GM18502 (cell line): ENCODE data around the gene APBA2.

ENCODE experiments used
- ATAC-seq: cut with Tn5 transposase; IDR thresholded peaks from one replicate; pipeline ENCODE4 v1.9.1; 2021; ENCODE audit warnings: mild to moderate bottlenecking; ENCODE audit not compliant: unreplicated experiment, poor library complexity

The APBA2 gene

GRCh38 chr15:28892789-28893610 is 7.2 kb downstream of the APBA2 start:
- no peak for ATAC-seq

GRCh38 chr15:28894631-28895030 is 8.9 kb downstream of the APBA2 start:
- ATAC-seq: no peak

- no peak for ATAC-seq
Observed at GRCh38 chr15:28895146-28895545, 9.4 kb downstream of the APBA2 start.

- no peak for ATAC-seq
Observed at GRCh38 chr15:28895566-28895965, 9.8 kb downstream of the APBA2 start.

GRCh38 chr15:28896951-28897350 is 11.2 kb downstream of the APBA2 start:
- ATAC-seq: no peak

GRCh38 chr15:28897861-28898585 is 12.2 kb downstream of the APBA2 start:
- no peak for ATAC-seq

- no peak for ATAC-seq
Observed at GRCh38 chr15:28899061-28899738, 13.4 kb downstream of the APBA2 start.

GRCh38 chr15:28900041-28900891 is 14.5 kb downstream of the APBA2 start:
- no peak for ATAC-seq

- ATAC-seq: no peak
Observed at GRCh38 chr15:28900892-28901586, 15.3 kb downstream of the APBA2 start.

GRCh38 chr15:28901587-28901980 is 15.8 kb downstream of the APBA2 start:
- ATAC-seq: no peak

- no peak for ATAC-seq
Observed at GRCh38 chr15:28901987-28902745, 16.4 kb downstream of the APBA2 start.

- no peak for ATAC-seq
Observed at GRCh38 chr15:28902856-28903255, 17.1 kb downstream of the APBA2 start.

GRCh38 chr15:28903555-28903954 is 17.8 kb downstream of the APBA2 start:
- no peak for ATAC-seq

- no peak for ATAC-seq
Observed at GRCh38 chr15:28904003-28904402, 18.2 kb downstream of the APBA2 start.

GRCh38 chr15:28904541-28905315 is 19.0 kb downstream of the APBA2 start:
- no peak for ATAC-seq

- ATAC-seq: no peak
Observed at GRCh38 chr15:28907338-28907960, 21.7 kb downstream of the APBA2 start.

- ATAC-seq: no peak
Observed at GRCh38 chr15:28909958-28910500, 24.3 kb downstream of the APBA2 start.
